ENCODE results near the gene SPACA7.
"Not testable (repeated sequence)": the region's sequence is repeated elsewhere in the genome, so short reads cannot be mapped to it uniquely, and the experiment has no call there.

The SPACA7 gene

GRCh38 chr13:112428704-112429103, 52.5 kb downstream of the SPACA7 start:
- DNase-seq (ENCODE audit: low read depth): no peak

GRCh38 chr13:112431734-112432133, 55.6 kb downstream of the SPACA7 start:
- no peak for DNase-seq (ENCODE audit: low read depth)

GRCh38 chr13:112432734-112433133, 56.6 kb downstream of the SPACA7 start:
- DNase-seq (ENCODE audit: low read depth): not testable (repeated sequence)

GRCh38 chr13:112433517-112433916, 57.4 kb downstream of the SPACA7 start:
- not testable (repeated sequence) for DNase-seq (ENCODE audit: low read depth)

GRCh38 chr13:112434032-112434431, 57.9 kb downstream of the SPACA7 start:
- no peak for DNase-seq (ENCODE audit: low read depth)

- DNase-seq (ENCODE audit: low read depth): no peak
These were observed 58.9 kb downstream of the SPACA7 start for GRCh38 chr13:112434937-112435523.

- no peak for DNase-seq (ENCODE audit: low read depth)
These were observed 59.8 kb downstream of the SPACA7 start for GRCh38 chr13:112435973-112436372.

- DNase-seq (ENCODE audit: low read depth): no peak
These were observed 61.9 kb downstream of the SPACA7 start for GRCh38 chr13:112438094-112438493.

- DNase-seq (ENCODE audit: low read depth): no peak
These were observed 62.4 kb downstream of the SPACA7 start for GRCh38 chr13:112438515-112438914.

- no peak for DNase-seq (ENCODE audit: low read depth)
These were observed 65.1 kb downstream of the SPACA7 start for GRCh38 chr13:112441226-112441625.

GRCh38 chr13:112441779-112442310, 65.7 kb downstream of the SPACA7 start:
- DNase-seq (ENCODE audit: low read depth): no peak

- DNase-seq (ENCODE audit: low read depth): no peak
These were observed 66.4 kb downstream of the SPACA7 start for GRCh38 chr13:112442483-112443090.

- no peak for DNase-seq (ENCODE audit: low read depth)
These were observed 67.2 kb downstream of the SPACA7 start for GRCh38 chr13:112443191-112443994.

GRCh38 chr13:112443995-112444311, 67.8 kb downstream of the SPACA7 start:
- DNase-seq (ENCODE audit: low read depth): no peak

- no peak for DNase-seq (ENCODE audit: low read depth)
These were observed 68.6 kb downstream of the SPACA7 start for GRCh38 chr13:112444416-112445399.

GRCh38 chr13:112445411-112446271, 69.5 kb downstream of the SPACA7 start:
- DNase-seq (ENCODE audit: low read depth): no peak

- no peak for DNase-seq (ENCODE audit: low read depth)
These were observed 70.2 kb downstream of the SPACA7 start for GRCh38 chr13:112446347-112446861.

- no peak for DNase-seq (ENCODE audit: low read depth)
These were observed 70.7 kb downstream of the SPACA7 start for GRCh38 chr13:112446867-112447266.

- DNase-seq (ENCODE audit: low read depth): no peak
These were observed 71.2 kb downstream of the SPACA7 start for GRCh38 chr13:112447306-112447705.

GRCh38 chr13:112447761-112448603, 71.8 kb downstream of the SPACA7 start:
- no peak for DNase-seq (ENCODE audit: low read depth)

All from T-helper 22 cell (primary cell).